Prostate gland (tissue), 2 donors: ENCODE measurements around the gene ANKRD22.

Experiments used
- POLR2A ChIP-seq: fragments of 450-650 bp; IDR thresholded peaks from one replicate; pipeline ENCODE4 v1.6.1; 2016; ENCODE audit warnings: antibody characterized with exemption, mild to moderate bottlenecking
- POLR2AphosphoS5 ChIP-seq: sonication (generic); formaldehyde crosslinking; IDR thresholded peaks from one replicate; pipeline ENCODE4 v1.6.1; 2017; ENCODE audit warnings: antibody characterized with exemption
- TF ChIP-seq, protein P1 (sequence below), 4 experiments: fragments of 200-600 bp in 2 of 4; fragments of 450-650 bp in 2 of 4; sonication (generic) in 2 of 4; IDR thresholded peaks; 1 replicate in 3 of 4; 2 replicates in 1 of 4; pipeline ENCODE4 v1.5.1; 2016 to 2019; ENCODE audit warnings: antibody characterized with exemption in 4 of 4, mild to moderate bottlenecking in 2 of 4, moderate library complexity in 2 of 4

GRCh38 chr10:88880282-88881076, 28.8 kb upstream of the ANKRD22 start:
- TF ChIP-seq, protein P1, sequence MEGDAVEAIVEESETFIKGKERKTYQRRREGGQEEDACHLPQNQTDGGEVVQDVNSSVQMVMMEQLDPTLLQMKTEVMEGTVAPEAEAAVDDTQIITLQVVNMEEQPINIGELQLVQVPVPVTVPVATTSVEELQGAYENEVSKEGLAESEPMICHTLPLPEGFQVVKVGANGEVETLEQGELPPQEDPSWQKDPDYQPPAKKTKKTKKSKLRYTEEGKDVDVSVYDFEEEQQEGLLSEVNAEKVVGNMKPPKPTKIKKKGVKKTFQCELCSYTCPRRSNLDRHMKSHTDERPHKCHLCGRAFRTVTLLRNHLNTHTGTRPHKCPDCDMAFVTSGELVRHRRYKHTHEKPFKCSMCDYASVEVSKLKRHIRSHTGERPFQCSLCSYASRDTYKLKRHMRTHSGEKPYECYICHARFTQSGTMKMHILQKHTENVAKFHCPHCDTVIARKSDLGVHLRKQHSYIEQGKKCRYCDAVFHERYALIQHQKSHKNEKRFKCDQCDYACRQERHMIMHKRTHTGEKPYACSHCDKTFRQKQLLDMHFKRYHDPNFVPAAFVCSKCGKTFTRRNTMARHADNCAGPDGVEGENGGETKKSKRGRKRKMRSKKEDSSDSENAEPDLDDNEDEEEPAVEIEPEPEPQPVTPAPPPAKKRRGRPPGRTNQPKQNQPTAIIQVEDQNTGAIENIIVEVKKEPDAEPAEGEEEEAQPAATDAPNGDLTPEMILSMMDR (IDR thresholded peaks at IDR 0.05): peak in 2 of 4 experiments; percentile 26 to 30
- TF ChIP-seq POLR2A (peak; percentile 44), POLR2AphosphoS5 (peak; percentile 35)
